SK-N-SH (cell line): Measurements from ENCODE around the gene NIPA2. TPM values are rescaled to one million over a fixed set of nuclear protein-coding genes. Genes with fewer than 3 reads are reported as not detected.

Experiments
- CTCF ChIA-PET: fragments of 300-600, 350-600 bp; formaldehyde crosslinking; extraction: SDS; loops from one replicate; lab custom pipeline; 2021; lab: Yijun Ruan, JAX
- POLR2A ChIA-PET: fragments of 350-600 bp; sonication (Branson Sonifier 250); formaldehyde crosslinking; extraction: SDS; loops from one replicate; lab custom pipeline; 2020; ENCODE audit warnings: antibody characterized with exemption, inconsistent platforms; lab: Yijun Ruan, JAX
- DNase-seq: peaks from one replicate; pipeline ENCODE4 v3.0.0; 2012
- H2AFZ ChIP-seq: fragments of 200-600 bp; sonication (generic); 2 replicates; pipeline ENCODE4 v1.8.1; 2016; ENCODE audit warnings: antibody characterized with exemption, mild to moderate bottlenecking, low read depth
- H3F3A ChIP-seq: fragments of 200-600 bp; sonication (generic); replicated peaks from 2 replicates; pipeline ENCODE3; 2016; ENCODE audit warnings: antibody characterized with exemption, mild to moderate bottlenecking; ENCODE audit not compliant: insufficient read depth
- H3K27ac ChIP-seq, 2 experiments: fragments of 200-500 bp in 1 of 2; fragments of 200-600 bp in 1 of 2; sonication (Bioruptor generic) in 1 of 2; sonication (generic), shearing (Covaris generic) in 1 of 2; 2 replicates each; pipeline versions ENCODE4 v1.5.1 to v1.6.1; 2014 to 2016; ENCODE audit warnings: low read depth in 2 of 2, inconsistent platforms in 1 of 2, low read length in 1 of 2, mild to moderate bottlenecking in 1 of 2, mixed read lengths in 1 of 2
- H3K27me3 ChIP-seq: fragments of 200-600 bp; sonication (generic), shearing (Covaris generic); 2 replicates; pipeline ENCODE4 v1.6.1; 2016; ENCODE audit warnings: mixed run types; ENCODE audit not compliant: insufficient read depth
- H3K36me3 ChIP-seq, 2 experiments: fragments of 200-500 bp in 1 of 2; fragments of 200-600 bp in 1 of 2; sonication (Bioruptor generic) in 1 of 2; sonication (generic) in 1 of 2; replicated peaks in 1 of 2; 2 replicates each; pipeline versions ENCODE3 to v1.5.1; 2014 to 2016; ENCODE audit warnings: low read length in 1 of 2, mild to moderate bottlenecking in 1 of 2; ENCODE audit not compliant: insufficient read depth in 2 of 2, control insufficient read depth in 1 of 2
- H3K4me1 ChIP-seq, 2 experiments: fragments of 200-500 bp in 1 of 2; fragments of 200-600 bp in 1 of 2; sonication (Bioruptor generic) in 1 of 2; sonication (generic), shearing (Covaris generic) in 1 of 2; 2 replicates each; pipeline versions ENCODE4 v1.5.1 to v1.6.1; 2014 to 2016; ENCODE audit warnings: low read depth in 1 of 2, low read length in 1 of 2, mixed run types in 1 of 2; ENCODE audit not compliant: insufficient read depth in 2 of 2, control insufficient read depth in 1 of 2
- H3K4me2 ChIP-seq: fragments of 200-600 bp; sonication (generic), shearing (Covaris generic); 2 replicates; pipeline ENCODE4 v1.6.1; 2017; ENCODE audit warnings: mixed run types
- H3K4me3 ChIP-seq, 2 experiments: fragments of 200-500 bp in 1 of 2; fragments of 200-600 bp in 1 of 2; sonication (Bioruptor generic) in 1 of 2; sonication (generic), shearing (Covaris generic) in 1 of 2; 2 replicates each; pipeline versions ENCODE4 v1.5.1 to v1.8.1; 2014 to 2016; ENCODE audit warnings: low read depth in 2 of 2, inconsistent platforms in 1 of 2, low read length in 1 of 2, mild to moderate bottlenecking in 1 of 2, mixed read lengths in 1 of 2, moderate library complexity in 1 of 2
- H3K79me2 ChIP-seq: fragments of 200-600 bp; sonication (generic); 2 replicates; pipeline ENCODE4 v1.8.1; 2017; ENCODE audit warnings: mild to moderate bottlenecking; ENCODE audit not compliant: insufficient read depth
- H3K9ac ChIP-seq: fragments of 200-600 bp; sonication (generic); 2 replicates; pipeline ENCODE4 v1.6.1; 2017; ENCODE audit warnings: mixed run types
- H3K9me2 ChIP-seq: fragments of 200-600 bp; sonication (generic); 2 replicates; pipeline ENCODE4 v1.6.1; 2017; ENCODE audit warnings: mixed run types
- H3K9me3 ChIP-seq: fragments of 200-600 bp; sonication (generic); 2 replicates; pipeline ENCODE4 v1.6.1; 2017; ENCODE audit warnings: mixed run types, mild to moderate bottlenecking, moderate library complexity
- H4K20me1 ChIP-seq: fragments of 200-600 bp; sonication (generic); 2 replicates; pipeline ENCODE4 v1.6.1; 2017; ENCODE audit warnings: mild to moderate bottlenecking, mixed run types; ENCODE audit not compliant: insufficient read depth
- CHD2 ChIP-seq: fragments of 150-350 bp; IDR thresholded peaks from 2 replicates; pipeline ENCODE4 v1.6.1; 2018; ENCODE audit warnings: low read length; ENCODE audit not compliant: partially characterized antibody
- EZH2phosphoT487 ChIP-seq: fragments of 200-600 bp; sonication (generic); IDR thresholded peaks from 2 replicates; pipeline ENCODE4 v1.6.1; 2017; ENCODE audit warnings: low read depth, mixed run types, mild to moderate bottlenecking, antibody characterized with exemption, moderate library complexity, borderline replicate concordance
- FOSL2 ChIP-seq: IDR thresholded peaks from 2 replicates; pipeline ENCODE4 v1.4.0; 2012; ENCODE audit warnings: low read depth, mild to moderate bottlenecking, moderate library complexity, borderline replicate concordance
- FOXM1 ChIP-seq: IDR thresholded peaks from 2 replicates; pipeline ENCODE4 v1.4.0; 2012; ENCODE audit warnings: low read depth, mild to moderate bottlenecking
- GATA2 ChIP-seq: sonication (generic); formaldehyde crosslinking; IDR thresholded peaks from 2 replicates; pipeline ENCODE4 v1.5.0; 2020; ENCODE audit warnings: mild to moderate bottlenecking, missing genetic modification reagents
- JUND ChIP-seq: IDR thresholded peaks from 2 replicates; pipeline ENCODE4 v1.4.0; 2012
- MEF2A ChIP-seq: IDR thresholded peaks from 2 replicates; pipeline ENCODE4 v1.4.0; 2012; ENCODE audit warnings: low read depth, borderline replicate concordance
- MXI1 ChIP-seq: IDR thresholded peaks from 2 replicates; pipeline ENCODE4 v1.6.1; 2012; ENCODE audit warnings: mild to moderate bottlenecking, low read depth, low read length, improper control_type of control experiment
- NFIC ChIP-seq: IDR thresholded peaks from 2 replicates; pipeline ENCODE4 v1.4.0; 2012; ENCODE audit warnings: borderline replicate concordance
- RAD21 ChIP-seq: IDR thresholded peaks from 2 replicates; pipeline ENCODE4 v1.6.1; 2012; ENCODE audit warnings: mild to moderate bottlenecking, low read length
- RXRA ChIP-seq: IDR thresholded peaks from 2 replicates; pipeline ENCODE4 v1.4.0; 2012; ENCODE audit warnings: low read depth, mild to moderate bottlenecking, borderline replicate concordance
- SMC3 ChIP-seq: IDR thresholded peaks from 2 replicates; pipeline ENCODE4 v1.6.1; 2012; ENCODE audit warnings: low read depth, low read length, improper control_type of control experiment
- TCF12 ChIP-seq: IDR thresholded peaks from 2 replicates; pipeline ENCODE4 v1.4.0; 2012
- TEAD4 ChIP-seq: IDR thresholded peaks from 2 replicates; pipeline ENCODE4 v1.4.0; 2012; ENCODE audit warnings: mild to moderate bottlenecking, borderline replicate concordance; ENCODE audit not compliant: insufficient read depth
- USF2 ChIP-seq: fragments of 150-350 bp; IDR thresholded peaks from 2 replicates; pipeline ENCODE4 v1.6.1; 2017; ENCODE audit warnings: antibody characterized with exemption, low read length, low read depth, borderline replicate concordance
- ZBTB33 ChIP-seq: IDR thresholded peaks from 2 replicates; pipeline ENCODE4 v1.4.0; 2012; ENCODE audit warnings: low read depth, borderline replicate concordance
- WGBS: methylation state at CpG from one replicate; pipeline ENCODE4 v1.1.6; 2017; ENCODE audit warnings: low lambda C conversion rate; 5-methylcytosine and 5-hydroxymethylcytosine counted together
- polyA plus RNA-seq, 3 experiments: library from polyadenylated mRNA; depleted of rRNA; stranded (reverse); fragments of >200 nt; gene quantifications; 2 replicates each; pipeline ENCODE4 v1.2.3, GENCODE V29; 2012
- TF ChIP-seq, protein P1 (sequence below): IDR thresholded peaks from 2 replicates; pipeline ENCODE4; 2012
- TF ChIP-seq, protein P2 (sequence below): IDR thresholded peaks from 2 replicates; pipeline ENCODE4 v1.4.0; 2012; ENCODE audit warnings: low read depth
- TF ChIP-seq, protein P3 (sequence below): fragments of 200-600 bp; sonication (generic); IDR thresholded peaks from 2 replicates; pipeline ENCODE4 v1.6.1; 2017; ENCODE audit warnings: antibody characterized with exemption, mild to moderate bottlenecking, moderate library complexity

The NIPA2 gene
- polyA plus RNA-seq, 1 of the 3 experiments (the other 2 are of a cell fraction): 32.0 TPM

GRCh38 chr15:22851513-22851912 is 13.0 kb downstream of the NIPA2 start:
- no peaks in the 10 kb centered on the region; a peak in 1 of 4 replicates for H3K4me1 ChIP-seq
- no peak overlapping the region for H3K4me2 ChIP-seq
- H3K9me3 ChIP-seq: no peaks in the 10 kb centered on the region
- peaks cover 62% of the 10 kb centered on the region for H3K79me2 ChIP-seq
- H3K27ac ChIP-seq: no peak overlapping the region
- H3K4me3 ChIP-seq: no peak overlapping the region
- DNase-seq: no peak
- H2AFZ ChIP-seq: no peak overlapping the region
- ChIA-PET CTCF (no interaction called here), POLR2A (no interaction called here)
- H3K27me3 ChIP-seq: no peaks in the 10 kb centered on the region
- H3K36me3 ChIP-seq: peaks cover 45 to 58% of the 10 kb centered on the region in 2 experiments
- 85% methylated on average over 4 of the region's 4 CpGs for WGBS
- peaks cover 9% of the 10 kb centered on the region for H3F3A ChIP-seq
- TF ChIP-seq, protein P1, sequence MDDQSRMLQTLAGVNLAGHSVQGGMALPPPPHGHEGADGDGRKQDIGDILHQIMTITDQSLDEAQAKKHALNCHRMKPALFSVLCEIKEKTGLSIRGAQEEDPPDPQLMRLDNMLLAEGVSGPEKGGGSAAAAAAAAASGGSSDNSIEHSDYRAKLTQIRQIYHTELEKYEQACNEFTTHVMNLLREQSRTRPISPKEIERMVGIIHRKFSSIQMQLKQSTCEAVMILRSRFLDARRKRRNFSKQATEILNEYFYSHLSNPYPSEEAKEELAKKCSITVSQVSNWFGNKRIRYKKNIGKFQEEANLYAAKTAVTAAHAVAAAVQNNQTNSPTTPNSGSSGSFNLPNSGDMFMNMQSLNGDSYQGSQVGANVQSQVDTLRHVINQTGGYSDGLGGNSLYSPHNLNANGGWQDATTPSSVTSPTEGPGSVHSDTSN: no peak
- TF ChIP-seq FOXM1: no peak
- TF ChIP-seq MXI1: no peak
- TF ChIP-seq RXRA: no peak
- TF ChIP-seq EZH2phosphoT487: no peak
- no peak for TF ChIP-seq FOSL2
- no peak for TF ChIP-seq SMC3
- TF ChIP-seq RAD21: no peak
- no peak for TF ChIP-seq JUND
- 0 out of 2 replicates have a peak, but pooled peaks cover 17% of the 10 kb centered on the region for H4K20me1 ChIP-seq
- no peaks in the 10 kb centered on the region for H3K9me2 ChIP-seq
- H3K9ac ChIP-seq: no peak overlapping the region

GRCh38 chr15:22855791-22856190 is 17.3 kb downstream of the NIPA2 start:
- Histone ChIP-seq H3K9ac (no peak overlapping the region), H3K4me3 (no peak overlapping the region), H3K4me2 (no peak overlapping the region), H2AFZ (no peak overlapping the region), H3K9me2 (no peaks in the 10 kb centered on the region), H3K27ac (no peak overlapping the region), H3F3A (peaks cover 9% of the 10 kb centered on the region), H3K27me3 (no peaks in the 10 kb centered on the region), H3K36me3 (peaks cover 44 to 68% of the 10 kb centered on the region in 2 experiments), H4K20me1 (0 out of 2 replicates have a peak, but pooled peaks cover 3% of the 10 kb centered on the region), H3K4me1 (no peaks in the 10 kb centered on the region), H3K79me2 (peaks cover 29% of the 10 kb centered on the region), H3K9me3 (no peaks in the 10 kb centered on the region)
- DNase-seq: no peak
- TF ChIP-seq FOXM1 (no peak), TCF12 (no peak), GATA2 (CRISPR knock-in tag) (no peak), FOSL2 (no peak), JUND (no peak), RXRA (no peak), TEAD4 (no peak), USF2 (no peak), SMC3 (no peak), RAD21 (no peak), ZBTB33 (no peak), EZH2phosphoT487 (no peak), MEF2A (no peak), NFIC (no peak), CHD2 (no peak)
- TF ChIP-seq, protein P2, sequence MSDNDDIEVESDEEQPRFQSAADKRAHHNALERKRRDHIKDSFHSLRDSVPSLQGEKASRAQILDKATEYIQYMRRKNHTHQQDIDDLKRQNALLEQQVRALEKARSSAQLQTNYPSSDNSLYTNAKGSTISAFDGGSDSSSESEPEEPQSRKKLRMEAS: no peak
- TF ChIP-seq, protein P3, sequence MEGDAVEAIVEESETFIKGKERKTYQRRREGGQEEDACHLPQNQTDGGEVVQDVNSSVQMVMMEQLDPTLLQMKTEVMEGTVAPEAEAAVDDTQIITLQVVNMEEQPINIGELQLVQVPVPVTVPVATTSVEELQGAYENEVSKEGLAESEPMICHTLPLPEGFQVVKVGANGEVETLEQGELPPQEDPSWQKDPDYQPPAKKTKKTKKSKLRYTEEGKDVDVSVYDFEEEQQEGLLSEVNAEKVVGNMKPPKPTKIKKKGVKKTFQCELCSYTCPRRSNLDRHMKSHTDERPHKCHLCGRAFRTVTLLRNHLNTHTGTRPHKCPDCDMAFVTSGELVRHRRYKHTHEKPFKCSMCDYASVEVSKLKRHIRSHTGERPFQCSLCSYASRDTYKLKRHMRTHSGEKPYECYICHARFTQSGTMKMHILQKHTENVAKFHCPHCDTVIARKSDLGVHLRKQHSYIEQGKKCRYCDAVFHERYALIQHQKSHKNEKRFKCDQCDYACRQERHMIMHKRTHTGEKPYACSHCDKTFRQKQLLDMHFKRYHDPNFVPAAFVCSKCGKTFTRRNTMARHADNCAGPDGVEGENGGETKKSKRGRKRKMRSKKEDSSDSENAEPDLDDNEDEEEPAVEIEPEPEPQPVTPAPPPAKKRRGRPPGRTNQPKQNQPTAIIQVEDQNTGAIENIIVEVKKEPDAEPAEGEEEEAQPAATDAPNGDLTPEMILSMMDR: no peak
- 92% methylated on average over 4 of the region's 4 CpGs for WGBS
- CTCF ChIA-PET: no interaction called here
- POLR2A ChIA-PET: no interaction called here
